ENCODE measurements around the gene ZNF253.
"Not testable (repeated sequence)": the region's sequence is repeated elsewhere in the genome, so short reads cannot be mapped to it uniquely, and the experiment has no call there.

The ZNF253 gene

GRCh38 chr19:19826875-19827274 lies 38.8 kb upstream of the ZNF253 start:
- no peak for TF ChIP-seq CTCF (IDR thresholded peaks at IDR 0.05; ENCODE audit: low read depth, low read length, missing control alignments)

GRCh38 chr19:19835560-19836038 lies 30.1 kb upstream of the ZNF253 start:
- H3K4me3 ChIP-seq (ENCODE audit: low read depth, low read length): no peak overlapping the region
- TF ChIP-seq CTCF (IDR thresholded peaks at IDR 0.05; ENCODE audit: low read depth, low read length, missing control alignments): no peak
- DNase-seq (ENCODE audit: low read depth): no peak

More at GRCh38 chr19:19826875-19827274, 38.8 kb upstream of the ZNF253 start:
- no peak for DNase-seq (ENCODE audit: low read depth)
- no peak overlapping the region for H3K4me3 ChIP-seq (ENCODE audit: low read depth, low read length)

- no peak overlapping the region for H3K4me3 ChIP-seq (ENCODE audit: low read depth, low read length)
- DNase-seq (ENCODE audit: low read depth): no peak
- no peak for TF ChIP-seq CTCF (IDR thresholded peaks at IDR 0.05; ENCODE audit: low read depth, low read length, missing control alignments)
Measured at GRCh38 chr19:19847781-19848180, 17.9 kb upstream of the ZNF253 start.

GRCh38 chr19:19849056-19849455 lies 16.6 kb upstream of the ZNF253 start:
- TF ChIP-seq CTCF (IDR thresholded peaks at IDR 0.05; ENCODE audit: low read depth, low read length, missing control alignments): no peak
- no peak overlapping the region for H3K4me3 ChIP-seq (ENCODE audit: low read depth, low read length)
- DNase-seq (ENCODE audit: low read depth): no peak

GRCh38 chr19:19851740-19852139 lies 13.9 kb upstream of the ZNF253 start:
- not testable (repeated sequence) for H3K4me3 ChIP-seq (ENCODE audit: low read depth, low read length); DNase-seq (ENCODE audit: low read depth)

- DNase-seq (ENCODE audit: low read depth): no peak
- TF ChIP-seq CTCF (IDR thresholded peaks at IDR 0.05; ENCODE audit: low read depth, low read length, missing control alignments): no peak
- H3K4me3 ChIP-seq (ENCODE audit: low read depth, low read length): no peak overlapping the region
Measured at GRCh38 chr19:19858751-19859150, 6.9 kb upstream of the ZNF253 start.

GRCh38 chr19:19860756-19861390 lies 4.8 kb upstream of the ZNF253 start:
- TF ChIP-seq CTCF (IDR thresholded peaks at IDR 0.05; ENCODE audit: low read depth, low read length, missing control alignments): no peak
- no peak for DNase-seq (ENCODE audit: low read depth)
- H3K4me3 ChIP-seq (ENCODE audit: low read depth, low read length): no peak overlapping the region

Measured in GM12864 (cell line).